HepG2 (cell line): Measurements from ENCODE around the gene KDM8. TPM values are rescaled to one million over a fixed set of nuclear protein-coding genes. Genes with fewer than 3 reads are reported as not detected.

Source experiments
- ATAC-seq: fragments of 200-7000 bp; cut with Tn5 transposase; 3 replicates; pipeline ENCODE4 v1.9.1; 2020; ENCODE audit warnings: mild to moderate bottlenecking, moderate library complexity
- BruUV-seq: library from RNA; stranded (reverse); fragments of 400-500 nt; replicated peaks from 2 replicates; lab custom pipeline; 2021; lab: Mats Ljungman, UMichigan
- CTCF ChIA-PET: fragments of 300-600 bp; formaldehyde crosslinking; extraction: SDS; loops from one replicate; lab custom pipeline; 2021; ENCODE audit warnings: low total read pairs, inconsistent platforms, low intra/inter-chr PET ratio; lab: Yijun Ruan, JAX
- POLR2A ChIA-PET: fragments of 350-600 bp; sonication (Branson Sonifier 250); formaldehyde crosslinking; loops from one replicate; lab custom pipeline; 2020; ENCODE audit warnings: antibody characterized with exemption, inconsistent platforms; lab: Yijun Ruan, JAX
- DNase-seq: peaks from one replicate; pipeline ENCODE4 v3.0.0-alpha.2; 2015; ENCODE audit warnings: low spot score
- FAIRE-seq: peaks from 3 replicates; lab custom pipeline; 2011; peaks lifted over from hg19 to GRCh38; lab: Jason Lieb, UNC
- H2AFZ ChIP-seq: one replicate; pipeline ENCODE4 v1.6.1; 2011; ENCODE audit warnings: low read length, inconsistent platforms
- H3K27ac ChIP-seq: fragments of 300-600 bp; 3 replicates; pipeline ENCODE4 v1.8.0; 2011; ENCODE audit warnings: mixed run types, mild to moderate bottlenecking, mixed read lengths, low read length, inconsistent platforms; ENCODE audit not compliant: insufficient read depth; ENCODE audit errors: extremely low read length
- H3K27me3 ChIP-seq, 2 experiments: fragments of 200-600 bp in 1 of 2; 2 replicates in 1 of 2; 3 replicates in 1 of 2; pipeline versions ENCODE4 v1.6.0 to v1.8.0; 2011; ENCODE audit warnings: low read length in 2 of 2, mild to moderate bottlenecking in 2 of 2, moderate library complexity in 2 of 2, inconsistent platforms in 1 of 2; ENCODE audit not compliant: insufficient read depth in 2 of 2, control insufficient read depth in 1 of 2
- H3K36me3 ChIP-seq, 2 experiments: fragments of 200-600 bp in 1 of 2; replicated peaks in 1 of 2; 2 replicates in 1 of 2; 3 replicates in 1 of 2; pipeline versions ENCODE4 v1.5.1 to v1.8.0; 2011; ENCODE audit warnings: low read length in 2 of 2, inconsistent platforms in 1 of 2; ENCODE audit not compliant: insufficient read depth in 2 of 2, control insufficient read depth in 1 of 2
- H3K4me1 ChIP-seq: 2 replicates; pipeline ENCODE4 v1.5.1; 2012; ENCODE audit warnings: low read length, inconsistent platforms; ENCODE audit not compliant: insufficient read depth
- H3K4me2 ChIP-seq: 2 replicates; pipeline ENCODE4 v1.6.0; 2011; ENCODE audit warnings: low read depth, low read length, inconsistent platforms
- H3K4me3 ChIP-seq, 3 experiments: fragments of 200-600 bp in 1 of 3; sonication (generic), shearing (Covaris generic) in 1 of 3; replicated peaks in 1 of 3; 2 replicates each; pipeline ENCODE4 v1.5.1; 2011 to 2016; ENCODE audit warnings: low read length in 3 of 3, inconsistent platforms in 2 of 3, low read depth in 2 of 3, mild to moderate bottlenecking in 2 of 3, control low read depth in 1 of 3, mixed read lengths in 1 of 3; ENCODE audit not compliant: insufficient read depth in 1 of 3
- H3K79me2 ChIP-seq: one replicate; pipeline ENCODE4 v1.6.1; 2011; ENCODE audit warnings: low read length, inconsistent platforms; ENCODE audit not compliant: insufficient read depth
- H3K9ac ChIP-seq: 2 replicates; pipeline ENCODE4 v1.6.0; 2011; ENCODE audit warnings: mild to moderate bottlenecking, low read depth, low read length, inconsistent platforms; ENCODE audit not compliant: insufficient read depth
- H3K9me3 ChIP-seq: 2 replicates; pipeline ENCODE4 v1.5.1; 2012; ENCODE audit warnings: mild to moderate bottlenecking, low read length
- H4K20me1 ChIP-seq: 2 replicates; pipeline ENCODE4 v1.6.0; 2011; ENCODE audit warnings: inconsistent platforms, mild to moderate bottlenecking, low read length, moderate library complexity; ENCODE audit not compliant: insufficient read depth
- BCL6 ChIP-seq: IDR thresholded peaks from 2 replicates; pipeline ENCODE4 v1.6.1; 2016; ENCODE audit warnings: missing genetic modification reagents, missing compliant biosample characterization
- CCAR2 ChIP-seq: fragments of 200-400 bp; formaldehyde crosslinking; optimal IDR thresholded peaks from 2 replicates; pipeline ENCODE3; 2018; ENCODE audit warnings: low read depth, mild to moderate bottlenecking, low read length, moderate library complexity
- GPBP1L1 ChIP-seq: sonication (generic); formaldehyde crosslinking; IDR thresholded peaks from 2 replicates; pipeline ENCODE4 v1.5.0; 2020; ENCODE audit warnings: mild to moderate bottlenecking, missing genetic modification reagents
- HNRNPK ChIP-seq: fragments of 200-400 bp; formaldehyde crosslinking; IDR thresholded peaks from 2 replicates; pipeline ENCODE4 v1.6.1; 2018; ENCODE audit warnings: low read length, low read depth, moderate library complexity, mild to moderate bottlenecking; ENCODE audit not compliant: poor library complexity, severe bottlenecking
- JDP2 ChIP-seq: sonication (generic); formaldehyde crosslinking; IDR thresholded peaks from 2 replicates; pipeline ENCODE4 v1.8.1; 2022; ENCODE audit warnings: missing genetic modification reagents, borderline replicate concordance
- KAT2B ChIP-seq: fragments of 150-350 bp; IDR thresholded peaks from 2 replicates; pipeline ENCODE4 v1.6.1; 2014; ENCODE audit warnings: low read depth, low read length, borderline replicate concordance
- KLF13 ChIP-seq: sonication (generic); formaldehyde crosslinking; IDR thresholded peaks from 2 replicates; pipeline ENCODE4 v1.4.0; 2020; ENCODE audit warnings: mild to moderate bottlenecking, missing genetic modification reagents
- NRL ChIP-seq: sonication (generic); formaldehyde crosslinking; IDR thresholded peaks from 2 replicates; pipeline ENCODE4 v1.5.0; 2020; ENCODE audit warnings: missing genetic modification reagents, mild to moderate bottlenecking, moderate library complexity, borderline replicate concordance
- PBX2 ChIP-seq: IDR thresholded peaks from 2 replicates; pipeline ENCODE4 v1.6.1; 2016; ENCODE audit warnings: control low read depth
- RBM22 ChIP-seq: fragments of 200-400 bp; formaldehyde crosslinking; optimal IDR thresholded peaks from 2 replicates; pipeline ENCODE3; 2017; ENCODE audit warnings: mild to moderate bottlenecking, low read length, moderate library complexity
- SMYD3 ChIP-seq: sonication (generic); formaldehyde crosslinking; IDR thresholded peaks from 2 replicates; pipeline ENCODE4 v1.8.1; 2023; ENCODE audit warnings: mild to moderate bottlenecking, missing genetic modification reagents
- SYNCRIP ChIP-seq: fragments of 200-400 bp; formaldehyde crosslinking; IDR thresholded peaks from 2 replicates; pipeline ENCODE4 v1.6.1; 2018; ENCODE audit warnings: mild to moderate bottlenecking, low read depth, low read length; ENCODE audit not compliant: insufficient read depth
- THYN1 ChIP-seq: sonication (generic); formaldehyde crosslinking; IDR thresholded peaks from 2 replicates; pipeline ENCODE4 v1.8.1; 2023; ENCODE audit warnings: low read depth, mild to moderate bottlenecking, moderate library complexity, missing genetic modification reagents, borderline replicate concordance
- USF2 ChIP-seq, 2 experiments: sonication (generic) in 1 of 2; formaldehyde crosslinking in 1 of 2; IDR thresholded peaks; 2 replicates each; pipeline versions ENCODE4 v1.5.1 to v1.6.1; 2011 to 2020; ENCODE audit warnings: borderline replicate concordance in 1 of 2, low read depth in 1 of 2, low read length in 1 of 2, mild to moderate bottlenecking in 1 of 2, missing genetic modification reagents in 1 of 2, moderate library complexity in 1 of 2
- ZFP37 ChIP-seq: sonication (generic); formaldehyde crosslinking; IDR thresholded peaks from 2 replicates; pipeline ENCODE4 v1.4.0; 2020; ENCODE audit warnings: missing genetic modification reagents, borderline replicate concordance
- ZNF121 ChIP-seq: sonication (generic); formaldehyde crosslinking; IDR thresholded peaks from 2 replicates; pipeline ENCODE4 v1.5.0; 2020; ENCODE audit warnings: mild to moderate bottlenecking, missing genetic modification reagents
- ZNF124 ChIP-seq: sonication (generic); formaldehyde crosslinking; IDR thresholded peaks from 2 replicates; pipeline ENCODE4 v1.4.0; 2020; ENCODE audit warnings: missing genetic modification reagents
- WGBS: methylation state at CpG from one replicate; pipeline ENCODE4 v1.1.6; 2017; ENCODE audit warnings: low lambda C conversion rate; 5-methylcytosine and 5-hydroxymethylcytosine counted together
- in situ Hi-C: cut with HindIII; loops from 2 replicates; pipeline ENCODE4 v1.10.0; 2017; ENCODE audit warnings: low pct_unique_long_range_greater_than_20kb; ENCODE audit not compliant: extremely low pct_ligation_motif_present
- intact Hi-C: fragments of 100-400 bp; cut with micrococcal nuclease; formaldehyde crosslinking; loops from one replicate; pipeline ENCODE4 v1.10.0; 2022; ENCODE audit not compliant: unreplicated experiment
- polyA plus RNA-seq, 8 experiments: library from polyadenylated mRNA; depleted of rRNA in 3 of 8; stranded (reverse) in 7 of 8; unstranded in 1 of 8; fragments of >200 nt; fragmentation: Illumina TruSeq in 4 of 8; extraction: Trizol in 4 of 8; gene quantifications; 2 replicates each; pipeline versions ENCODE4 v1.2.1 to v1.2.3, GENCODE V29; 2011 to 2016; ENCODE audit warnings: low read depth in 4 of 8, missing spikeins in 1 of 8, mixed read lengths in 1 of 8; ENCODE audit not compliant: insufficient read depth in 1 of 8
- total RNA-seq, 5 experiments: library from RNA; depleted of rRNA; stranded (reverse); fragments of >200 nt; fragmentation: Illumina TruSeq; extraction: Trizol; gene quantifications; 2 replicates each; pipeline ENCODE4 v1.2.3, GENCODE V29; 2016; ENCODE audit warnings: low read depth in 1 of 5
- TF ChIP-seq, protein P1 (sequence below): sonication (generic); formaldehyde crosslinking; IDR thresholded peaks from 2 replicates; pipeline ENCODE4 v1.5.0; 2020; ENCODE audit warnings: mild to moderate bottlenecking, missing genetic modification reagents, moderate library complexity

The KDM8 gene
- total and polyA plus RNA-seq, 2 of the 13 experiments (the other 11 are each of a cell fraction or from before 2014, with no cell fraction given) = 3.3 to 8.6 TPM

GRCh38 chr16:27238591-27238990 is 35.3 kb downstream of the KDM8 start:
- H3K27ac ChIP-seq = no peak overlapping the region
- H3K9me3 ChIP-seq = no peaks in the 10 kb centered on the region
- H3K4me2 ChIP-seq = no peak overlapping the region
- CTCF ChIA-PET = interaction anchor here (0.9 kb wide), 1 partner anchor 131 kb away, joined by 3 read pairs; no protein-coding TSS in a partner anchor
- FAIRE-seq = no peak
- H3K36me3 ChIP-seq = peaks cover 5 to 18% of the 10 kb centered on the region in 2 experiments
- intact Hi-C loops = no loop called here
- TF ChIP-seq SYNCRIP (no peak), USF2 (IDR thresholded peaks at IDR 0.05; ENCODE audit: low read depth, low read length) (no peak), USF2 (CRISPR knock-in tag; IDR thresholded peaks at IDR 0.05; ENCODE audit: borderline replicate concordance) (no peak), ZNF124 (CRISPR knock-in tag) (no peak), JDP2 (no peak), NRL (no peak), HNRNPK (no peak), ZFP37 (no peak), SMYD3 (CRISPR knock-in tag) (no peak), PBX2 (CRISPR knock-in tag) (no peak), CCAR2 (no peak), KAT2B (no peak), KLF13 (no peak), THYN1 (CRISPR knock-in tag) (no peak), RBM22 (no peak), BCL6 (CRISPR knock-in tag) (no peak), GPBP1L1 (CRISPR knock-in tag) (no peak), ZNF121 (no peak)
- TF ChIP-seq, protein P1, sequence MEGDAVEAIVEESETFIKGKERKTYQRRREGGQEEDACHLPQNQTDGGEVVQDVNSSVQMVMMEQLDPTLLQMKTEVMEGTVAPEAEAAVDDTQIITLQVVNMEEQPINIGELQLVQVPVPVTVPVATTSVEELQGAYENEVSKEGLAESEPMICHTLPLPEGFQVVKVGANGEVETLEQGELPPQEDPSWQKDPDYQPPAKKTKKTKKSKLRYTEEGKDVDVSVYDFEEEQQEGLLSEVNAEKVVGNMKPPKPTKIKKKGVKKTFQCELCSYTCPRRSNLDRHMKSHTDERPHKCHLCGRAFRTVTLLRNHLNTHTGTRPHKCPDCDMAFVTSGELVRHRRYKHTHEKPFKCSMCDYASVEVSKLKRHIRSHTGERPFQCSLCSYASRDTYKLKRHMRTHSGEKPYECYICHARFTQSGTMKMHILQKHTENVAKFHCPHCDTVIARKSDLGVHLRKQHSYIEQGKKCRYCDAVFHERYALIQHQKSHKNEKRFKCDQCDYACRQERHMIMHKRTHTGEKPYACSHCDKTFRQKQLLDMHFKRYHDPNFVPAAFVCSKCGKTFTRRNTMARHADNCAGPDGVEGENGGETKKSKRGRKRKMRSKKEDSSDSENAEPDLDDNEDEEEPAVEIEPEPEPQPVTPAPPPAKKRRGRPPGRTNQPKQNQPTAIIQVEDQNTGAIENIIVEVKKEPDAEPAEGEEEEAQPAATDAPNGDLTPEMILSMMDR (CRISPR knock-in tag) = no peak
- TF ChIP-seq, all 625 proteins: peak for 0
- Histone ChIP-seq H3K9ac (no peak overlapping the region), H3K79me2 (peaks cover 4% of the 10 kb centered on the region), H4K20me1 (no peaks in the 10 kb centered on the region), H3K4me1 (peaks cover 14% of the 10 kb centered on the region), H3K27me3 (no peaks in the 10 kb centered on the region), H3K4me3 (no peak overlapping the region), H2AFZ (no peak overlapping the region)
- POLR2A ChIA-PET = interaction anchor here (1.1 kb wide), 1 partner anchor 35 kb away, joined by 3 read pairs; no protein-coding TSS in a partner anchor
- ATAC-seq (no peak), DNase-seq (no peak)
- no TSS peak for BruUV-seq
- 95% methylated on average over 2 of the region's 2 CpGs for WGBS
- in situ Hi-C loops = no loop called here
